Muscle layer of duodenum (tissue), 2 donors: Measurements from ENCODE around the gene EEPD1.

Experiments
- H3K27ac ChIP-seq: one replicate; pipeline ENCODE4 v1.7.0; 2013; ENCODE audit warnings: mild to moderate bottlenecking, low read length
- H3K27me3 ChIP-seq: one replicate; pipeline ENCODE4 v1.7.0; 2013; ENCODE audit warnings: low read depth, mild to moderate bottlenecking, control low read depth, low read length
- H3K36me3 ChIP-seq, 2 donors: one replicate each; pipeline ENCODE4 v1.7.0; 2013; ENCODE audit warnings: low read length in 2 of 2, control low read depth in 1 of 2, mild to moderate bottlenecking in 1 of 2; ENCODE audit not compliant: insufficient read depth in 2 of 2, control insufficient read depth in 1 of 2
- H3K4me1 ChIP-seq, 2 donors: one replicate each; pipeline ENCODE4 v1.7.0; 2013; ENCODE audit warnings: low read length in 2 of 2, mild to moderate bottlenecking in 2 of 2, control low read depth in 1 of 2, moderate library complexity in 1 of 2; ENCODE audit not compliant: insufficient read depth in 2 of 2, control insufficient read depth in 1 of 2
- H3K4me3 ChIP-seq, 2 donors: one replicate each; pipeline ENCODE4 v1.7.0; 2013; ENCODE audit warnings: low read length in 2 of 2, low read depth in 1 of 2, mild to moderate bottlenecking in 1 of 2
- H3K9me3 ChIP-seq, 2 donors: one replicate each; pipeline ENCODE4 v1.7.0; 2013; ENCODE audit warnings: low read length in 2 of 2, control low read depth in 1 of 2, mild to moderate bottlenecking in 1 of 2; ENCODE audit not compliant: control insufficient read depth in 1 of 2
- donor health status: healthy.

Gene EEPD1

DNA sequence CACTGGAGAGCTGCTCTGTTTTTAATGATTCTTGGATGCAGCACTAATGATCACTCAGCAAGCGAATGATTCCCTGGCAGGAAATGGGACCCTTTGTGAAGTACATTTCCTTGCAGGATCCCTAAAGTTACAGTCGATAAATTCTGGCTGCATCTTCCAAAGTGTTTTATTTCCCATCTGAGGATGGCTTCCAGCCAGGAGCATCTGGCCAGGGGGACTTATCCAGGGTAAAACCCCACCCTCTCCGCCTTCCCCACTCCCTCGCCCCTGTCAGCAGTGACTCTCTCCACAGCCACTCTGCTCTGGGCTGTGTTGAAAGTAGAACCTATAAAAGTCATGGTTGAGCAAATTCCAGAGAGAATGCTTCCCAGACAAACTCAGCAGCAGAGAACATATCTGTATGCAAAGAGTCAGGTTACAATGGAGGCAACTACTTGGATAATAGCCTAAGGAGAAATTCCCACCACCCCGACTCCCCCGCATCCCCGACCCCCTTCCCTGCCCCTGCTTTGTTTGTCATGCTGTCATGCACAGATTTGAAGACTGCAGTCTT lies 125.6 kb downstream of the EEPD1 start:
- Histone ChIP-seq H3K4me1 (peaks cover 24 to 42% of the 10 kb centered on the region in 2 donors), H3K4me3 (no peak overlapping the region), H3K27me3 (no peaks in the 10 kb centered on the region), H3K36me3 (no peaks in the 10 kb centered on the region), H3K27ac (no peak overlapping the region), H3K9me3 (no peaks in the 10 kb centered on the region)

GRCh38 chr7:36279200-36279925 lies 126.3 kb downstream of the EEPD1 start:
- Histone ChIP-seq H3K27ac (no peak overlapping the region), H3K4me1 (peaks cover 24 to 42% of the 10 kb centered on the region in 2 donors), H3K9me3 (no peaks in the 10 kb centered on the region), H3K4me3 (no peak overlapping the region), H3K27me3 (no peaks in the 10 kb centered on the region), H3K36me3 (no peaks in the 10 kb centered on the region)

GRCh38 chr7:36279926-36280315 lies 126.9 kb downstream of the EEPD1 start:
- no peaks in the 10 kb centered on the region for H3K27me3 ChIP-seq
- H3K27ac ChIP-seq: no peak overlapping the region
- no peak overlapping the region for H3K4me3 ChIP-seq
- no peaks in the 10 kb centered on the region for H3K36me3 ChIP-seq
- peaks cover 24 to 42% of the 10 kb centered on the region in 2 donors for H3K4me1 ChIP-seq
- H3K9me3 ChIP-seq: no peaks in the 10 kb centered on the region

GRCh38 chr7:36280840-36281812 lies 128.1 kb downstream of the EEPD1 start:
- H3K27me3 ChIP-seq: no peaks in the 10 kb centered on the region
- H3K9me3 ChIP-seq: no peaks in the 10 kb centered on the region
- H3K36me3 ChIP-seq: no peaks in the 10 kb centered on the region
- H3K4me3 ChIP-seq: peak overlapping the region; percentile 1 to 11
- peak overlapping the region; percentile 54 for H3K27ac ChIP-seq
- H3K4me1 ChIP-seq: peaks cover 24 to 42% of the 10 kb centered on the region in 2 donors

DNA sequence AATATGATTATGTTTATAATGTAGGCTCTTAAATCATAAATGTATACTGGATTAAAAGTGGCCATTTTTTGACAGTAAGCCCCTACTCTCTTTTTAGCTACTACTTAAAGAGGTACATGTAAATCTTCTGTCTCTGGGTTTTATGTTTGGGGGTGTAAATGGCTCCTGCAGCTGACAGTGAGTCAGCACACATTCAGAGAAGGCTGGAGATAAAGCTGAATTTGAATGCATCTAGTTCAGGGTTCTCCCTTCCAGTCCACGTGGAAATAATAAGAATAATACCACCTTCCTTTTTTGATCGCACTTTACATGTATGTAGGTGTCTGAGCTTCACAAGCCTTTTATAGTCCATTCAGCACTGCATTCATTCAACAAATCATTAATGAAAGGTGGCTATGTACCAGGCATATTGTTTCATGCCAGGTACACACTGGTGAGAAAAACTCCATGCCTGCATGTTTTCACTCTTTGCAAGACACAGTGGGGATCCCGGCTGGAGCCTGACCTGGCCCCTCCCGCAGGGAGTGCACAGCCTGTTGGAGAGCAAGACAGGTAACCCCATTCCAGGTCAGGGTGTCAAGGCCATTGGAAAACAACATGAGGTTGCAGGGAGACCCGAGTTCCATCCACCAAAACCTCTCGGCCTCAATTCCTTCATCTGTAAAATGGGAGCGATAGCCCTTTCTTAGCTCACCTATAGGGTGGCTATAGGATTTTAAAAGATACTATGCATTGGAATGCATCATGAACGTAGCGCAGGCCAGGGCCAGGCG lies 129.1 kb downstream of the EEPD1 start:
- Histone ChIP-seq H3K27ac (no peak overlapping the region), H3K9me3 (no peaks in the 10 kb centered on the region), H3K27me3 (no peaks in the 10 kb centered on the region), H3K36me3 (no peaks in the 10 kb centered on the region), H3K4me1 (peaks cover 24 to 42% of the 10 kb centered on the region in 2 donors), H3K4me3 (no peak overlapping the region)

GRCh38 chr7:36283181-36283580 lies 130.1 kb downstream of the EEPD1 start:
- Histone ChIP-seq H3K27ac (peak overlapping the region; percentile 32), H3K4me1 (peaks cover 20 to 41% of the 10 kb centered on the region in 2 donors), H3K9me3 (no peaks in the 10 kb centered on the region), H3K4me3 (no peak overlapping the region), H3K36me3 (peaks cover 0 to 5% of the 10 kb centered on the region in 2 donors), H3K27me3 (no peaks in the 10 kb centered on the region)

- H3K27ac ChIP-seq: no peak overlapping the region
- H3K4me1 ChIP-seq: peaks cover 20 to 35% of the 10 kb centered on the region in 2 donors
- no peaks in the 10 kb centered on the region for H3K9me3 ChIP-seq
- H3K4me3 ChIP-seq: no peak overlapping the region
- peaks cover 0 to 8% of the 10 kb centered on the region in 2 donors for H3K36me3 ChIP-seq
- no peaks in the 10 kb centered on the region for H3K27me3 ChIP-seq
Observed at GRCh38 chr7:36283711-36284130, 130.7 kb downstream of the EEPD1 start.

- Histone ChIP-seq H3K27me3 (no peaks in the 10 kb centered on the region), H3K36me3 (peaks cover 0 to 8% of the 10 kb centered on the region in 2 donors), H3K9me3 (no peaks in the 10 kb centered on the region), H3K4me3 (no peak overlapping the region), H3K27ac (no peak overlapping the region), H3K4me1 (peaks cover 14 to 27% of the 10 kb centered on the region in 2 donors)
Observed at GRCh38 chr7:36284456-36285090, 131.5 kb downstream of the EEPD1 start.

DNA sequence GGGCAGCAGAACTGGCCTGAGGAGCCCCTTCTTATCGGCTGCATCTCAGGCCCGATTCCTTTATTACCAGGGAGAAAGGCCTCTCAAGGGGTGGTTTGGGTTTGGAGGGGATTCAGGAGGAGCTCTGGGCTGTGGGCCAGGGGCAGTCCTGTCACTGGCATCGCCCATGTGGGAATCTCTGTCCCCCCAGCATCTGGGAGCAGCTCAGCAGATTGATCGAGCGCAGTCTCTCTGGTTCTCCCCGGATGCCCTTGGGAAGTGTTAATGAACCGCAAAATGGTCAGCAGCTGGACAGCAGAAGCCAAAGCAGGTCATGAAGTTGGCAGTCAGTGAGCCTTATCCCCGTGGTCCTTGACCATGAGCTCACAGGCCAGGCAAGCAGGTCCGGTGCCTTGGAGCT lies 132.2 kb downstream of the EEPD1 start:
- peaks cover 14 to 20% of the 10 kb centered on the region in 2 donors for H3K4me1 ChIP-seq
- H3K36me3 ChIP-seq: peaks cover 0 to 8% of the 10 kb centered on the region in 2 donors
- H3K9me3 ChIP-seq: no peaks in the 10 kb centered on the region
- H3K27me3 ChIP-seq: no peaks in the 10 kb centered on the region
- H3K27ac ChIP-seq: no peak overlapping the region
- no peak overlapping the region for H3K4me3 ChIP-seq

GRCh38 chr7:36286226-36286625 lies 133.2 kb downstream of the EEPD1 start:
- H3K27me3 ChIP-seq: no peaks in the 10 kb centered on the region
- H3K4me1 ChIP-seq: peaks cover 5 to 15% of the 10 kb centered on the region in 2 donors
- no peak overlapping the region for H3K27ac ChIP-seq

More at GRCh38 chr7:36286226-36286625, 133.2 kb downstream of the EEPD1 start:
- Histone ChIP-seq H3K4me3 (no peak overlapping the region), H3K9me3 (no peaks in the 10 kb centered on the region), H3K36me3 (peaks cover 0 to 8% of the 10 kb centered on the region in 2 donors)
